HS-27A (cell line): ENCODE results near the gene SNX25.

ENCODE experiments used
- DNase-seq: peaks from one replicate; pipeline ENCODE4 v3.0.0-alpha.2; 2012; ENCODE audit warnings: low read depth, missing footprints

SNX25 gene

GRCh38 chr4:185263419-185263818 lies 54.0 kb downstream of the SNX25 start:
- DNase-seq, result no peak

- DNase-seq, result no peak
Observed at GRCh38 chr4:185265942-185266341, 56.5 kb downstream of the SNX25 start.

- no peak for DNase-seq
Observed at GRCh38 chr4:185269286-185269685, 59.9 kb downstream of the SNX25 start.

- no peak for DNase-seq
Observed at GRCh38 chr4:185270037-185270436, 60.6 kb downstream of the SNX25 start.

GRCh38 chr4:185270885-185271284 lies 61.5 kb downstream of the SNX25 start:
- DNase-seq, result no peak

- DNase-seq, result no peak
Observed at GRCh38 chr4:185272245-185272644, 62.8 kb downstream of the SNX25 start.

GRCh38 chr4:185275501-185275900 lies 66.1 kb downstream of the SNX25 start:
- no peak for DNase-seq

GRCh38 chr4:185276036-185276435 lies 66.6 kb downstream of the SNX25 start:
- no peak for DNase-seq

GRCh38 chr4:185278716-185279115 lies 69.3 kb downstream of the SNX25 start:
- DNase-seq, result no peak

- no peak for DNase-seq
Observed at GRCh38 chr4:185280608-185281007, 71.2 kb downstream of the SNX25 start.

GRCh38 chr4:185282968-185283367 lies 73.6 kb downstream of the SNX25 start:
- no peak for DNase-seq

- no peak for DNase-seq
Observed at GRCh38 chr4:185283723-185284122, 74.3 kb downstream of the SNX25 start.

- DNase-seq, result no peak
Observed at GRCh38 chr4:185285632-185286393, 76.4 kb downstream of the SNX25 start.

GRCh38 chr4:185286571-185286970 lies 77.2 kb downstream of the SNX25 start:
- no peak for DNase-seq

- no peak for DNase-seq
Observed at GRCh38 chr4:185287031-185287430, 77.6 kb downstream of the SNX25 start.

- DNase-seq, result no peak
Observed at GRCh38 chr4:185290018-185290607, 80.7 kb downstream of the SNX25 start.

- DNase-seq, result no peak
Observed at GRCh38 chr4:185290656-185291055, 81.3 kb downstream of the SNX25 start.

- DNase-seq, result no peak
Observed at GRCh38 chr4:185293202-185293601, 83.8 kb downstream of the SNX25 start.

GRCh38 chr4:185296665-185297460 lies 87.5 kb downstream of the SNX25 start:
- DNase-seq, result no peak

- DNase-seq, result no peak
Observed at GRCh38 chr4:185298728-185299430, 89.5 kb downstream of the SNX25 start.

- DNase-seq, result no peak
Observed at GRCh38 chr4:185304541-185304940, 95.1 kb downstream of the SNX25 start.

- no peak for DNase-seq
Observed at GRCh38 chr4:185304944-185305690, 95.7 kb downstream of the SNX25 start.
